Jurkat, Clone E6-1 (cell line): ENCODE data around the gene CTIF.
"Not testable (repeated sequence)": the region's sequence is repeated elsewhere in the genome, so short reads cannot be mapped to it uniquely, and the experiment has no call there.

Experiments used
- DNase-seq: peaks from one replicate; pipeline ENCODE4 v3.0.0-alpha.2; 2011; ENCODE audit warnings: low read depth, low spot score
- H3K4me3 ChIP-seq: 2 replicates; pipeline ENCODE4 v1.5.1; 2011; ENCODE audit warnings: mild to moderate bottlenecking, low read length, control low read depth, moderate library complexity

The CTIF gene

GRCh38 chr18:48810805-48811204 lies 272.0 kb downstream of the CTIF start:
- DNase-seq: no peak
- no peak overlapping the region for H3K4me3 ChIP-seq

DNA sequence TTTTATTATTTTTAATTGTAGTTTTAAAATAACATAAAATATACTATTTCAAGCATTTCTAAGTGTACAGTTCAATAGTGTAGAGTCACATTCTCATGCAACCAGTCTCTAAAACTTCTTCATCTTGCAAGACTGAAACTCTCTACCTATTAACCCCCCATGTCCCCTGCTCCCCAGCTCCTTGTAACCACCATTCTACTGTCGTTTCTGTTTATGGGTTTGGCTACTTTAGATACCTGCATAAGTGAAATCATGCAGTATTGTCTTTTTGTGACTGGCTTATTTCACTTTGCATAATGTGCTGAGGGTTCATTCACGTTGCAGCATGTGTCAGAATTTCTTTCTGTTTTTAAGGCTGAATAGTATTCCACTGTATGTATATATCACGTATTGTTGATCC lies 272.6 kb downstream of the CTIF start:
- DNase-seq: no peak
- H3K4me3 ChIP-seq: no peak overlapping the region

DNA sequence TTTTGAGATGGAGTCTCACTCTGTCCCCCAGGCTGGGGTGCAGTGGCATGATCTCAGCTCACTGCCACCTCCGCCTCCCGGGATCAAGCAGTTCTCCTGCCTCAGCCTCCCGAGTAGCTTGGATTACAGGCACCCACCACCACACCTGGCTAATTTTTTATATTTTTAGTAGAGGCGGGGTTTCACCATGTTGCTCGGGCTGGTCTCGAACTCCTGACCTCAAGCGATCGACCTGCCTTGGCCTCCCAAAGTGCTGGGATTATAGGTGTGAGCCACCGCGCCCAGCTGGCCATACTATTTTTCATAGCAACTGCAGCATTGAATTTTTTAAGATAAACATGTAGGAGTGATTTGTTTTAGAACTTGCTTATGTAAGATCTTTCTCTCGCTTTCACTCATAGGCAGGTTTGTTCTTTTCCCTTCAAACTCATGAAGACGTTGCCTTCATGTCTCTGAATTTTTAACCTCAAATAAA lies 273.2 kb downstream of the CTIF start:
- DNase-seq, H3K4me3 ChIP-seq: not testable (repeated sequence)

- H3K4me3 ChIP-seq: no peak overlapping the region
- DNase-seq: no peak
These were observed 274.5 kb downstream of the CTIF start for GRCh38 chr18:48813321-48813720.

DNA sequence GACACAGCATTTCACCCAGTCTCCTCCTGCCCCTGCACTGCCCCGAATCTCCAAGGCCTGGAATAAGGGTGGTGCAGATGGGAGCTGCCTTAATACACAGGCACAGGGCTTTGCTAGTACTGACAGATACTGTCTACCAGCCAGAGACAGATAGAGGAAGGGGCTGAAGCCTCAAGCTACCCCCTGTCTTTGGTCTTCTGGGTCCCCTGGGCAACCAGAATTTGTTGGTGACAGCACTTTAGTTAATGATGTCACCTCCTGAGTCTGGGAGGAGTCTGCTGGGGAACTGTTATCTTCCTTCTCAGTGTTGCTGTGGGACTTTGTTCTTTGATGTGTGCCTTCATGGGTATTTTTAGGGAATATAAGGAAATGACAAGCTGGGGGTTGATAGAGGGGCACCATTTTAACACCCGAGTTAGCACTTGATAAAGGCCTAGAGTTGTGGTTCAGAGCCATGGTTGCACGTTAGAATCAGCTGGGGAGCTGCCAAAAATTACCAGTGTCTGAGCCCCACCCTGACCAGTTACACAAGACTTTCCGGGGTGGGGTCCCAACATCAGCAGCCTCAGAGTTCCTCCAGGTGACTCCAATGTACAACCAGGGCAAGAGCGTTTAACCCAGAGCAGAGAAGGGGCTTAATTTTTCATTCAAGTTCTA lies 275.1 kb downstream of the CTIF start:
- H3K4me3 ChIP-seq: no peak overlapping the region
- no peak for DNase-seq

DNA sequence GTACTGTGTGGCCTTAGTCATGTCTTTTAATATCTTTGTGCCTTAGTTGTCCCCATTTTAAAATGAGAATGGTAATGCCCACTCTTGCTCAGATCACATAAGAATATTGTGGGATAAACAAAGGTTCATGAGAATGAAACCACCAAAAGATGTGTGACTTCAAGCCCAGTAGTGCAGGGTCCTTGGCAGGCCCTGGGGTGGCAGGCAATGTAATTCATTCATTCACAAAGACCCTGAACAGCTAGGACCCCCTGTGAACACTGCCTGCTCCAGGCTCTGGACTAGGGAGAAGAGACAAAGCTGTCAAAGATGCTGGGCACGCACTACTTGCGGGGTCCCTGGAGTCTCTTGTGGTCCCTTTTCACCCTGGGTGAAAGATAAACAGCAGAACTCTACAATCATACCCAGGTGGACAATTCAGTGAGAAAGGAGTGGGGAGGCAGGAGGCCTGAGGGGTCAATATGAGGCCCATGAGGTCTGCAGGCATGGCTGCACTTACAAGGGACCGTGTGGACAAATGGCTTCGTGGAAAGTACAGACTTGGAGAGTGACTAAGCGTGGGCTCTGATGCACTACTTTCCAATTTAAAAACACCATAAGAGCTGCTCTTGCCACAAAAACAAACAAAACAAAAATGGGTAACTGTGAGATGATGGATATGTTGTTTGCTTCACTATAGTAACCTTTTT lies 275.8 kb downstream of the CTIF start:
- DNase-seq: no peak
- H3K4me3 ChIP-seq: no peak overlapping the region

GRCh38 chr18:48815179-48815515 lies 276.3 kb downstream of the CTIF start:
- no peak for DNase-seq
- no peak overlapping the region for H3K4me3 ChIP-seq

GRCh38 chr18:48815581-48816324 lies 276.9 kb downstream of the CTIF start:
- no peak for DNase-seq
- H3K4me3 ChIP-seq: no peak overlapping the region

DNA sequence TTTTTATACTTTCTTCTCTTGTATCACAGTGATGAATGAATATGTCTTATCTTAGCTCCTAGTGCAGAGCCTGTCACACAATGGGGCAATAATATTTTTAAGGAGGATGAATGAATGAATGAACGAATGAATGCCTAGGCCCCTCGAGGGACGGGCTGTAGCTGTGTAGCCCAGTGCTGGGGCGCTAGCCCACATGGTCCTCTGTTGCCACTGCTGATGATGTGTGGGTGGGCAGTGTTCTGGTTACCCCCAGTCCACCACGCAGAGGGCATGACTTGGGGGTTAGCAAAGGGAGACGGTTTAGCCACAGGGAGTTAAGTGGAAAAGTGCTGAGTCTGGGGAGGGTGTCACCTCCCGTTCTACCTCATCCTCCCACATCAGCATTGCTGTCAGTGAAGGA lies 277.7 kb downstream of the CTIF start:
- no peak for DNase-seq
- no peak overlapping the region for H3K4me3 ChIP-seq

GRCh38 chr18:48817021-48817461 lies 278.2 kb downstream of the CTIF start:
- no peak overlapping the region for H3K4me3 ChIP-seq
- no peak for DNase-seq

DNA sequence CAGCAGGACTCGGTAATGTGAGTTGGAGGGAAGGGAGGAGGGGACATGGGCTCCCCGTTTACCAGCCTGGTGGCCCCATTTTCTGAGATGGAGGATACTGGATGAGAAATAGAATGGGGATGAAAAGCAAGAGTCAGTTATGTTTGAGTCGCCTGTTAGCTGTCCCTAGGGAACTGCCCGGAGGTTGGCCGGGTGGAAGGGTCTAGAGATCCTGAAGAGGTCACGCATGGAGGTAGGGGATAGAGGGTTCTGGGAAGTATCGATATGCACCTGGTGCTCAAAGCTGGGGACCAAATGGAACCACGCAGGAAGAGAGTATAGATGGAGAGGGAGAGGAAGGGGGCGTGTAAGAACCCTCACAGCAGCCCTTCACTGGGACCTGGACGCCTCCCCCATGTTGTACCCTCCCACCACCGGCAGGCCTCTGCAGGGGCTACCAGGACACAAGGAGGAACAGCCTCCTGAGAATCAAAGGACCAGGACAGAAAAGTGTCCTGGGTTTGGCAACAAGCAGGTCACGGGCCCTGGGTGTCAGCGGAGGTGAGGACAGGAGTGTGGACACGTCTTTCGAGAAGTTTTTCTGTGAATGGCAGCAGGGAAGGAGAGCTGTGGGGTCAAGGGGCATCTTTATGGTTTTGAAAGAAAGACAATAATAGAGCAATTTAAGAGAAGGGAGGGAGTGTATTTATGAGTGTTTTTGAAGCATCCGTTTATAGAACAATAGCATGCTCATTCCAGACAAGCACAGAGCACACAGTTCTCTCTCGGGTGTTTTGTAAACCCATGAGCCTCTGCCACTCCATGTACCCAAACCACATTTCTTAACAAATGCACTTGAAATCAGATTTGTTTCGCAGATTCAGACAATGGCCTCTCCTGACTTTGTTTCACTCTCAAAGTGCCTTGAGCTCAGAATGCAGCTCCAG lies 279.8 kb downstream of the CTIF start:
- no peak for DNase-seq
- no peak overlapping the region for H3K4me3 ChIP-seq

GRCh38 chr18:48819276-48819675 lies 280.4 kb downstream of the CTIF start:
- DNase-seq: no peak
- H3K4me3 ChIP-seq: no peak overlapping the region

GRCh38 chr18:48819781-48820482 lies 281.1 kb downstream of the CTIF start:
- no peak for DNase-seq
- no peak overlapping the region for H3K4me3 ChIP-seq

DNA sequence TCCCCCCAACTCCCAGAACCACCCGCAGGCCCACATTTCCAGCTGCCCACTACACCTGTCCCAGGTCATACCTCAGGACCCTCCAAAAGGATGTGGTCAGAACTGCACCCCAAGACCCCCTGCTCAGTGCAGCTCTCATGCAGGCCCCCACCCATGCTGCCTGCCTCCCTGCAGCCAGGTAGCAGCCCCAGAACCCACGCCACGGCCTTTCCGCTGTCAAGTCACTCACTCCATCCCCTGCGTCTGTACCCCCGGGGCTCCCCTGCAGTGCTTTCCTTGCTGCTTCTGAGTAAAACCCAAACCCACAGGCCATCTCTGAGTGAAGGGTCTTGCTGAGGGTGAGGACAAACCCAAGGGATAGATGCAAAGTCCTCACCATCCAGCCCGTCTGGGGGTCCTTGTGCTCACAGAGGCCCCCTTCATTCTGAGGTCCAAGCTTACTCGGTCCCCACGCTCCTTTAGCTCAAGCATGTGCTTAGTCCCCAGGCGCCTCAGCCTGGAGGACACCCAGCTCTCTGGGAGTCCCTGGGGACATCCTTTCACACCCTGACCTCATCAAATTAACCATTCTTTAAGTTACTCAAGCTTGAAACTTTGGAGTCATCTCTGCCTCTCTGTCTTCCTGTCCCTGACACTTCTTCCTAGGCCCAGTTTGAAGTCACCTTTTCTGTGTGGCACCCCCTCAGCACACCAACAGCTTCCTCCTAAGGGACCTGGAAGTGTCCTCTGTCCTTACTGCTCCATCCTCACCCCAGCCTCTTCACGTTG lies 281.8 kb downstream of the CTIF start:
- H3K4me3 ChIP-seq: no peak overlapping the region
- no peak for DNase-seq

- H3K4me3 ChIP-seq: no peak overlapping the region
- DNase-seq: no peak
These were observed 282.4 kb downstream of the CTIF start for GRCh38 chr18:48821251-48821590.

- DNase-seq: no peak
These were observed 283.0 kb downstream of the CTIF start for GRCh38 chr18:48821845-48822244.

GRCh38 chr18:48824231-48824970 lies 285.6 kb downstream of the CTIF start:
- no peak for DNase-seq
- no peak overlapping the region for H3K4me3 ChIP-seq

More at GRCh38 chr18:48821845-48822244, 283.0 kb downstream of the CTIF start:
- no peak overlapping the region for H3K4me3 ChIP-seq
